Activated CD8-positive, alpha-beta T cell treated with anti-CD3 and anti-CD28 coated beads, Interleukin-2, amount 10 ng/mL, durations not matched to agents 7 days and 5 days (primary cell): Measurements from ENCODE around the gene ZNF805. TPM values are rescaled to one million over a fixed set of nuclear protein-coding genes. Genes with fewer than 3 reads are reported as not detected.

Source experiments
- ATAC-seq: fragments of 150-1000 bp; cut with Tn5 transposase; one replicate; pipeline ENCODE4 v1.10.0; 2021; ENCODE audit warnings: moderate library complexity
- CTCF ChIA-PET: fragments of 350-600 bp; sonication (Branson Sonifier 250); formaldehyde crosslinking; loops from one replicate; lab custom pipeline; 2021; ENCODE audit warnings: antibody characterized with exemption; lab: Charles Lee
- POLR2A ChIA-PET: fragments of 350-600 bp; sonication (Branson Sonifier 250); formaldehyde crosslinking; loops from one replicate; lab custom pipeline; 2021; ENCODE audit warnings: antibody characterized with exemption; lab: Charles Lee
- DNase-seq: peaks from one replicate; pipeline ENCODE4 v3.0.0-alpha.2; 2020
- H3K27ac Mint-ChIP-seq: one replicate; pipeline ENCODE4 v1.8.0; 2021; ENCODE audit warnings: mild to moderate bottlenecking, mixed read lengths
- H3K27me3 Mint-ChIP-seq: one replicate; pipeline ENCODE4 v1.8.0; 2021; ENCODE audit warnings: low read depth, mixed read lengths
- H3K36me3 Mint-ChIP-seq: one replicate; pipeline ENCODE4 v1.8.0; 2021; ENCODE audit warnings: low read depth, mixed read lengths
- H3K4me1 Mint-ChIP-seq: one replicate; pipeline ENCODE4 v1.8.0; 2021; ENCODE audit warnings: low read depth, mixed read lengths
- H3K4me3 Mint-ChIP-seq: one replicate; pipeline ENCODE4 v1.8.0; 2021; ENCODE audit warnings: mild to moderate bottlenecking, mixed read lengths
- H3K9me3 Mint-ChIP-seq: one replicate; pipeline ENCODE4 v1.8.0; 2022; ENCODE audit warnings: mixed read lengths; ENCODE audit not compliant: insufficient read depth
- total RNA-seq, 2 experiments: library from RNA; stranded (reverse); gene quantifications; one replicate each; pipeline ENCODE4 v1.2.3, GENCODE V29; 2021

Gene ZNF805
- total RNA-seq, 2 experiments from 2014 or later = 9.8 to 9.9 TPM

GRCh38 chr19:57292547-57292946, 52.1 kb downstream of the ZNF805 start:
- POLR2A ChIA-PET = no interaction called here
- Mint-ChIP-seq H3K36me3 (peaks cover 92% of the 10 kb centered on the region), H3K27ac (no peak overlapping the region), H3K4me1 (peaks cover 3% of the 10 kb centered on the region), H3K27me3 (no peaks in the 10 kb centered on the region), H3K4me3 (no peak overlapping the region), H3K9me3 (peaks cover 61% of the 10 kb centered on the region)
- no peak for DNase-seq
- ATAC-seq = no peak
- CTCF ChIA-PET = no interaction called here

- peaks cover 61% of the 10 kb centered on the region for H3K9me3 Mint-ChIP-seq
- no peaks in the 10 kb centered on the region for H3K27me3 Mint-ChIP-seq
- no peak overlapping the region for H3K27ac Mint-ChIP-seq
- peaks cover 92% of the 10 kb centered on the region for H3K36me3 Mint-ChIP-seq
- H3K4me1 Mint-ChIP-seq = peaks cover 3% of the 10 kb centered on the region
- CTCF ChIA-PET = no interaction called here
- no peak for ATAC-seq
- H3K4me3 Mint-ChIP-seq = no peak overlapping the region
- no peak for DNase-seq
- POLR2A ChIA-PET = no interaction called here
Measured at GRCh38 chr19:57293719-57294118, 53.3 kb downstream of the ZNF805 start.

- Mint-ChIP-seq H3K36me3 (peaks cover 69% of the 10 kb centered on the region), H3K9me3 (peaks cover 17% of the 10 kb centered on the region), H3K4me3 (no peak overlapping the region), H3K27me3 (no peaks in the 10 kb centered on the region), H3K27ac (no peak overlapping the region), H3K4me1 (no peaks in the 10 kb centered on the region)
- ATAC-seq = no peak
- ChIA-PET POLR2A (no interaction called here), CTCF (no interaction called here)
- no peak for DNase-seq
Measured at GRCh38 chr19:57302020-57302465, 61.6 kb downstream of the ZNF805 start.

- peaks cover 61% of the 10 kb centered on the region for H3K36me3 Mint-ChIP-seq
- POLR2A ChIA-PET = no interaction called here
- ATAC-seq = no peak
Measured at GRCh38 chr19:57302727-57303401, 62.4 kb downstream of the ZNF805 start.

More at GRCh38 chr19:57302727-57303401, 62.4 kb downstream of the ZNF805 start:
- Mint-ChIP-seq H3K27ac (no peak overlapping the region), H3K4me1 (no peaks in the 10 kb centered on the region), H3K27me3 (no peaks in the 10 kb centered on the region), H3K9me3 (peaks cover 13% of the 10 kb centered on the region), H3K4me3 (no peak overlapping the region)
- CTCF ChIA-PET = no interaction called here
- no peak for DNase-seq

Other genes with a start within 250 kb of the ZNF805 start
- gene USP29, start 120.6 kb upstream of the ZNF805 start, total RNA-seq = not detected
- gene ZIM3, start 95.4 kb upstream of the ZNF805 start, total RNA-seq = not detected
- not detected for gene DUXA, start 73.1 kb upstream of the ZNF805 start, total RNA-seq
- 10 to 100 TPM; 34.1 to 35.1 TPM for gene ZNF264, start 49.1 kb upstream of the ZNF805 start, total RNA-seq
- 1 to 10 TPM in 1 of 2 experiments, under 1 TPM in 1; 0.94 to 1.3 TPM for gene AURKC, start 9.6 kb upstream of the ZNF805 start, total RNA-seq
- gene ZNF460, start 39.9 kb downstream of the ZNF805 start, total RNA-seq = 10 to 100 TPM; 43.9 to 46.6 TPM
- 1 to 10 TPM; 7.0 to 7.5 TPM for gene ZNF543, start 79.8 kb downstream of the ZNF805 start, total RNA-seq
- 1 to 10 TPM; 8.5 to 9.1 TPM for gene ZNF304, start 110.6 kb downstream of the ZNF805 start, total RNA-seq
- 1 to 10 TPM; 8.5 to 8.6 TPM for gene TRAPPC2B, start 122.9 kb downstream of the ZNF805 start, total RNA-seq
- gene ZNF547, start 122.9 kb downstream of the ZNF805 start, total RNA-seq = 1 to 10 TPM; 4.2 to 4.4 TPM
- gene ZNF548, start 149.2 kb downstream of the ZNF805 start, total RNA-seq = 10 to 100 TPM; 27.4 to 28.0 TPM
- gene ZNF17, start 170.5 kb downstream of the ZNF805 start, total RNA-seq = 10 to 100 TPM; 11.6 to 12.2 TPM
- gene ZNF749, start 194.7 kb downstream of the ZNF805 start, total RNA-seq = 10 to 100 TPM; 13.7 to 19.6 TPM
- under 1 TPM; 0.16 TPM for gene VN1R1, start 216.5 kb downstream of the ZNF805 start, total RNA-seq
- 1 to 10 TPM; 7.6 to 9.1 TPM for gene ZNF772, start 236.9 kb downstream of the ZNF805 start, total RNA-seq
- 10 to 100 TPM; 10.0 to 10.9 TPM for gene ZNF419, start 247.1 kb downstream of the ZNF805 start, total RNA-seq